Measurements from ENCODE around the gene GNAQ.

GRCh38 chr9:77987880-77988525, 43.6 kb downstream of the GNAQ start:
- TF ChIP-seq POLR2A (IDR thresholded peaks at IDR 0.05), result no peak
- TF ChIP-seq CTCF (IDR thresholded peaks at IDR 0.05 in 8 of 11, conservative IDR thresholded peaks at IDR 0.05 in 3 of 11), result no peak
- TF ChIP-seq POLR2AphosphoS5 (IDR thresholded peaks at IDR 0.05), result no peak
